Naive B cell (primary cell): ENCODE results near the gene CIDEB. TPM values are rescaled to one million over a fixed set of nuclear protein-coding genes. Genes with fewer than 3 reads are reported as not detected.

Source experiments
- ATAC-seq, 2 donors: fragments of 150-1000 bp; cut with Tn5 transposase; 2 replicates each; pipeline ENCODE4 v1.10.0; 2021; ENCODE audit warnings: low read depth in 2 of 2, mild to moderate bottlenecking in 2 of 2, moderate library complexity in 2 of 2
- DNase-seq: peaks from one replicate; pipeline ENCODE4 v3.0.0; 2022
- H3K27ac Mint-ChIP-seq, 6 donors: one replicate each; pipeline ENCODE4 v1.8.0; 2020 to 2022; ENCODE audit warnings: mild to moderate bottlenecking in 6 of 6, mixed read lengths in 6 of 6, moderate library complexity in 5 of 6, inconsistent platforms in 2 of 6
- H3K27me3 Mint-ChIP-seq, 3 donors: one replicate each; pipeline ENCODE4 v1.8.0; 2021 to 2022; ENCODE audit warnings: mixed read lengths in 3 of 3, mild to moderate bottlenecking in 1 of 3
- H3K36me3 Mint-ChIP-seq, 2 donors: one replicate each; pipeline ENCODE4 v1.8.0; 2020 to 2022; ENCODE audit warnings: mixed read lengths in 2 of 2, inconsistent platforms in 1 of 2, mild to moderate bottlenecking in 1 of 2
- H3K4me1 Mint-ChIP-seq, 3 donors: one replicate each; pipeline ENCODE4 v1.8.0; 2020 to 2022; ENCODE audit warnings: mixed read lengths in 3 of 3, inconsistent platforms in 1 of 3, mild to moderate bottlenecking in 1 of 3, moderate library complexity in 1 of 3
- H3K4me3 Mint-ChIP-seq, 8 donors: one replicate each; pipeline ENCODE4 v1.8.0; 2020 to 2022; ENCODE audit warnings: mild to moderate bottlenecking in 8 of 8, mixed read lengths in 8 of 8, moderate library complexity in 8 of 8, inconsistent platforms in 2 of 8
- H3K9me3 Mint-ChIP-seq, 7 donors: one replicate each; pipeline ENCODE4 v1.8.0; 2020 to 2022; ENCODE audit warnings: mixed read lengths in 7 of 7, mild to moderate bottlenecking in 5 of 7, inconsistent platforms in 2 of 7, moderate library complexity in 1 of 7
- polyA plus RNA-seq, 6 donors: library from polyadenylated mRNA; unstranded; fragments of 300-500 nt; fragmentation: Illumina TruSeq; gene quantifications; one replicate each; pipeline ENCODE4 v1.2.3, GENCODE V29; 2021; ENCODE audit warnings: low read depth in 6 of 6

CIDEB gene
- polyA plus RNA-seq, 6 donors from 2014 or later: 4.9 to 10.4 (median 8.1) TPM

GRCh38 chr14:24339284-24340151 lies 31.7 kb upstream of the CIDEB start, which contains the start of gene RIPK3:
Gene RIPK3, minus strand, starts transcription at chr14:24339991. Its CDS starts 165 bp downstream, at chr14:24339826.
- Mint-ChIP-seq H3K27ac (peak within 1 kb of the TSS; percentile 69 to 96 (median 93)), H3K36me3 (peaks cover 4 to 18% of the 10 kb centered on the region in 2 donors), H3K27me3 (peaks cover 12 to 21% (median 17%) of the 10 kb centered on the region in 3 donors), H3K9me3 (peaks cover 0 to 1% (median 0%) of the 10 kb centered on the region in 7 donors), H3K4me3 (peak within 1 kb of the TSS; percentile 88 to 98 (median 96)), H3K4me1 (peaks cover 23 to 32% (median 26%) of the 10 kb centered on the region in 3 donors)
- ATAC-seq: peak; percentile 96
- peak; percentile 72 for DNase-seq

- Mint-ChIP-seq H3K27ac (peak overlapping the region in 2 of 6 donors; percentile 33 to 67), H3K9me3 (peaks cover 0 to 1% (median 0%) of the 10 kb centered on the region in 7 donors), H3K36me3 (peaks cover 4 to 18% of the 10 kb centered on the region in 2 donors)
These were observed 31.1 kb upstream of the CIDEB start for GRCh38 chr14:24338843-24339242.

GRCh38 chr14:24337824-24338175 lies 30.0 kb upstream of the CIDEB start:
- Mint-ChIP-seq H3K9me3 (peaks cover 0 to 1% (median 0%) of the 10 kb centered on the region in 7 donors), H3K4me1 (peaks cover 25 to 46% (median 30%) of the 10 kb centered on the region in 3 donors), H3K27me3 (peaks cover 17 to 26% (median 22%) of the 10 kb centered on the region in 3 donors), H3K36me3 (peaks cover 4 to 18% of the 10 kb centered on the region in 2 donors), H3K27ac (peak overlapping the region in 1 of 6 donors; percentile 11), H3K4me3 (peak overlapping the region; percentile 26 to 98 (median 90))
- ATAC-seq (no peak), DNase-seq (no peak)

More at GRCh38 chr14:24338843-24339242, 31.1 kb upstream of the CIDEB start:
- ATAC-seq (no peak), DNase-seq (no peak)
- Mint-ChIP-seq H3K4me3 (peak overlapping the region; percentile 88 to 98 (median 96)), H3K27me3 (peaks cover 17 to 26% (median 17%) of the 10 kb centered on the region in 3 donors), H3K4me1 (peaks cover 23 to 37% (median 30%) of the 10 kb centered on the region in 3 donors)

GRCh38 chr14:24337144-24337823 lies 29.5 kb upstream of the CIDEB start:
- peaks cover 4 to 18% of the 10 kb centered on the region in 2 donors for H3K36me3 Mint-ChIP-seq
- peak overlapping the region in 1 of 6 donors; percentile 42 for H3K27ac Mint-ChIP-seq
- DNase-seq (no peak), ATAC-seq (no peak)
- H3K9me3 Mint-ChIP-seq: peaks cover 0 to 1% (median 0%) of the 10 kb centered on the region in 7 donors
- peaks cover 28 to 50% (median 35%) of the 10 kb centered on the region in 3 donors for H3K4me1 Mint-ChIP-seq
- peak overlapping the region in 6 of 8 donors; percentile 41 to 98 (median 90) for H3K4me3 Mint-ChIP-seq
- peaks cover 21 to 28% (median 21%) of the 10 kb centered on the region in 3 donors for H3K27me3 Mint-ChIP-seq

- Mint-ChIP-seq H3K4me1 (peaks cover 35 to 59% (median 40%) of the 10 kb centered on the region in 3 donors), H3K36me3 (peaks cover 4 to 18% of the 10 kb centered on the region in 2 donors), H3K4me3 (peak overlapping the region in 6 of 8 donors; percentile 65 to 86 (median 78)), H3K27ac (peak overlapping the region in 1 of 6 donors; percentile 16), H3K27me3 (peaks cover 19 to 26% (median 20%) of the 10 kb centered on the region in 3 donors), H3K9me3 (peaks cover 0 to 1% (median 0%) of the 10 kb centered on the region in 7 donors)
- ATAC-seq (no peak), DNase-seq (no peak)
These were observed 27.8 kb upstream of the CIDEB start for GRCh38 chr14:24335461-24336171.

- peak in 1 of 2 donors; percentile 24 for ATAC-seq
- peaks cover 4 to 18% of the 10 kb centered on the region in 2 donors for H3K36me3 Mint-ChIP-seq
These were observed 26.9 kb upstream of the CIDEB start, which contains the start of gene ADCY4 for GRCh38 chr14:24334431-24335291. Gene ADCY4, minus strand, starts transcription at chr14:24335071. Its CDS starts 419 bp downstream, at chr14:24334652.

GRCh38 chr14:24332268-24332993 lies 24.7 kb upstream of the CIDEB start:
- peaks cover 21 to 47% (median 26%) of the 10 kb centered on the region in 3 donors for H3K4me1 Mint-ChIP-seq
- H3K9me3 Mint-ChIP-seq: peaks cover 0 to 1% (median 0%) of the 10 kb centered on the region in 7 donors
- DNase-seq (peak; percentile 81), ATAC-seq (peak; percentile 85)
- peak overlapping the region; percentile 5 to 98 (median 83) for H3K27ac Mint-ChIP-seq
- H3K4me3 Mint-ChIP-seq: peak overlapping the region; percentile 86 to 94 (median 90)
- H3K36me3 Mint-ChIP-seq: peaks cover 1 to 7% of the 10 kb centered on the region in 2 donors
- peaks cover 19 to 32% (median 20%) of the 10 kb centered on the region in 3 donors for H3K27me3 Mint-ChIP-seq

More at GRCh38 chr14:24334431-24335291, 26.9 kb upstream of the CIDEB start, which contains the start of gene ADCY4:
- Mint-ChIP-seq H3K4me1 (peaks cover 29 to 53% (median 35%) of the 10 kb centered on the region in 3 donors), H3K27ac (peak within 1 kb of the TSS in 4 of 6 donors; percentile 24 to 83 (median 48)), H3K9me3 (peaks cover 0 to 1% (median 0%) of the 10 kb centered on the region in 7 donors), H3K4me3 (peak within 1 kb of the TSS; percentile 59 to 87 (median 80)), H3K27me3 (peaks cover 19 to 30% (median 20%) of the 10 kb centered on the region in 3 donors)
- DNase-seq: no peak

GRCh38 chr14:24331731-24332267 lies 24.0 kb upstream of the CIDEB start:
- peaks cover 19 to 34% (median 20%) of the 10 kb centered on the region in 3 donors for H3K27me3 Mint-ChIP-seq
- H3K4me1 Mint-ChIP-seq: peaks cover 24 to 53% (median 30%) of the 10 kb centered on the region in 3 donors
- H3K27ac Mint-ChIP-seq: peak overlapping the region; percentile 5 to 98 (median 83)
- H3K36me3 Mint-ChIP-seq: peaks cover 0 to 7% of the 10 kb centered on the region in 2 donors
- DNase-seq: no peak
- no peak for ATAC-seq
- H3K9me3 Mint-ChIP-seq: peaks cover 0 to 1% (median 0%) of the 10 kb centered on the region in 7 donors
- H3K4me3 Mint-ChIP-seq: peak overlapping the region; percentile 86 to 94 (median 90)

GRCh38 chr14:24330973-24331674 lies 23.3 kb upstream of the CIDEB start:
- Mint-ChIP-seq H3K4me3 (no peak overlapping the region), H3K27me3 (peaks cover 19 to 34% (median 20%) of the 10 kb centered on the region in 3 donors), H3K27ac (peak overlapping the region in 3 of 6 donors; percentile 56 to 75 (median 61)), H3K4me1 (peaks cover 24 to 50% (median 30%) of the 10 kb centered on the region in 3 donors), H3K36me3 (peaks cover 0 to under 1% of the 10 kb centered on the region in 2 donors), H3K9me3 (peaks cover 0 to 1% (median 0%) of the 10 kb centered on the region in 7 donors)
- ATAC-seq (no peak), DNase-seq (no peak)

GRCh38 chr14:24329736-24330135 lies 22.0 kb upstream of the CIDEB start:
- DNase-seq: no peak
- Mint-ChIP-seq H3K27me3 (peaks cover 12 to 26% (median 16%) of the 10 kb centered on the region in 3 donors), H3K4me1 (peaks cover 19 to 41% (median 22%) of the 10 kb centered on the region in 3 donors), H3K9me3 (no peaks in the 10 kb centered on the region), H3K36me3 (no peaks in the 10 kb centered on the region), H3K4me3 (peak overlapping the region in 1 of 8 donors; percentile 33), H3K27ac (peak overlapping the region in 1 of 6 donors; percentile 15)
- ATAC-seq: no peak
